Measurements from ENCODE around the gene EPAS1. TPM values are rescaled to one million over a fixed set of nuclear protein-coding genes. Genes with fewer than 3 reads are reported as not detected.

Gene EPAS1
- total RNA-seq, 2 experiments from 2014 or later: 4.2 to 5.4 TPM

- Mint-ChIP-seq H3K36me3 (ENCODE audit: low read depth) (no peaks in the 10 kb centered on the region), H3K27me3 (no peaks in the 10 kb centered on the region), H3K4me3 (no peak overlapping the region), H3K9me3 (no peaks in the 10 kb centered on the region), H3K27ac (no peak overlapping the region), H3K4me1 (ENCODE audit: low read depth) (peaks cover 39% of the 10 kb centered on the region)
- no peak overlapping the region for H3K27ac ChIP-seq (ENCODE audit: low read depth in 1 of 2, low read length in 2 of 2)
- no peaks in the 10 kb centered on the region for H3K9me3 ChIP-seq (ENCODE audit: control insufficient read depth in 1 of 2, insufficient read depth in 1 of 2, low read length in 2 of 2)
- no peak for DNase-seq
- no peaks in the 10 kb centered on the region for H3K27me3 ChIP-seq (ENCODE audit: control insufficient read depth in 1 of 2, insufficient read depth in 2 of 2, low read length in 2 of 2)
- CTCF ChIA-PET: no interaction called here
- peaks cover 27% of the 10 kb centered on the region for H3K4me1 ChIP-seq (ENCODE audit: insufficient read depth, low read length)
- no peak for ATAC-seq (ENCODE audit: poor library complexity)
- no peak overlapping the region for H3K4me3 ChIP-seq (ENCODE audit: low read length)
- intact Hi-C loops (cut with DNase I, micrococcal nuclease): loop anchor here in 1 of 2 experiments (5.0 kb wide), 1 partner anchor 47 kb away; the partner anchor contains the start of gene EPAS1
- TF ChIP-seq CTCF (IDR thresholded peaks at IDR 0.05): no peak
- POLR2A ChIA-PET: no interaction called here
- H3K36me3 ChIP-seq (ENCODE audit: insufficient read depth, low read length): no peaks in the 10 kb centered on the region
Observed at GRCh38 chr2:46344706-46345105, 47.5 kb downstream of the EPAS1 start.

GRCh38 chr2:46345775-46346174, 48.6 kb downstream of the EPAS1 start:
- Histone ChIP-seq H3K4me1 (ENCODE audit: insufficient read depth, low read length) (peaks cover 33% of the 10 kb centered on the region), H3K27ac (ENCODE audit: low read depth in 1 of 2, low read length in 2 of 2) (no peak overlapping the region), H3K36me3 (ENCODE audit: insufficient read depth, low read length) (no peaks in the 10 kb centered on the region), H3K9me3 (ENCODE audit: control insufficient read depth in 1 of 2, insufficient read depth in 1 of 2, low read length in 2 of 2) (no peaks in the 10 kb centered on the region), H3K4me3 (ENCODE audit: low read length) (no peak overlapping the region), H3K27me3 (ENCODE audit: control insufficient read depth in 1 of 2, insufficient read depth in 2 of 2, low read length in 2 of 2) (no peaks in the 10 kb centered on the region)
- Mint-ChIP-seq H3K9me3 (no peaks in the 10 kb centered on the region), H3K27ac (no peak overlapping the region), H3K4me1 (ENCODE audit: low read depth) (peaks cover 50% of the 10 kb centered on the region), H3K36me3 (ENCODE audit: low read depth) (no peaks in the 10 kb centered on the region), H3K4me3 (no peak overlapping the region), H3K27me3 (no peaks in the 10 kb centered on the region)
- CTCF ChIA-PET: no interaction called here
- ATAC-seq (ENCODE audit: poor library complexity) (no peak), DNase-seq (no peak)
- no peak for TF ChIP-seq CTCF (IDR thresholded peaks at IDR 0.05)
- POLR2A ChIA-PET: no interaction called here
- intact Hi-C loops (cut with DNase I, micrococcal nuclease): loop anchor here in 1 of 2 experiments (5.0 kb wide), 1 partner anchor 48 kb away; the partner anchor contains the start of gene EPAS1

GRCh38 chr2:46346719-46347118, 49.5 kb downstream of the EPAS1 start:
- intact Hi-C loops (cut with DNase I, micrococcal nuclease): loop anchor here in 1 of 2 experiments (5.0 kb wide), 1 partner anchor 49 kb away; the partner anchor contains the start of gene EPAS1
- Mint-ChIP-seq H3K27ac (no peak overlapping the region), H3K4me3 (no peak overlapping the region), H3K9me3 (no peaks in the 10 kb centered on the region), H3K4me1 (ENCODE audit: low read depth) (peaks cover 60% of the 10 kb centered on the region), H3K27me3 (no peaks in the 10 kb centered on the region), H3K36me3 (ENCODE audit: low read depth) (no peaks in the 10 kb centered on the region)
- H3K27ac ChIP-seq (ENCODE audit: low read depth in 1 of 2, low read length in 2 of 2): no peak overlapping the region
- DNase-seq (no peak), ATAC-seq (ENCODE audit: poor library complexity) (no peak)
- no peak overlapping the region for H3K4me3 ChIP-seq (ENCODE audit: low read length)
- no peaks in the 10 kb centered on the region for H3K36me3 ChIP-seq (ENCODE audit: insufficient read depth, low read length)
- ChIA-PET CTCF (no interaction called here), POLR2A (no interaction called here)
- peaks cover 43% of the 10 kb centered on the region for H3K4me1 ChIP-seq (ENCODE audit: insufficient read depth, low read length)
- TF ChIP-seq CTCF (IDR thresholded peaks at IDR 0.05): no peak
- no peaks in the 10 kb centered on the region for H3K27me3 ChIP-seq (ENCODE audit: control insufficient read depth in 1 of 2, insufficient read depth in 2 of 2, low read length in 2 of 2)
- no peaks in the 10 kb centered on the region for H3K9me3 ChIP-seq (ENCODE audit: control insufficient read depth in 1 of 2, insufficient read depth in 1 of 2, low read length in 2 of 2)

Measured in CD4-positive, alpha-beta T cell (primary cell).